HCT116 (cell line): ENCODE results near the gene COL21A1. TPM values are rescaled to one million over a fixed set of nuclear protein-coding genes. Genes with fewer than 3 reads are reported as not detected.

Experiments used
- ATAC-seq: fragments of 200-7000 bp; cut with Tn5 transposase; 2 replicates; pipeline ENCODE4 v1.9.1; 2020; ENCODE audit warnings: mild to moderate bottlenecking, moderate library complexity
- BruUV-seq: library from RNA; stranded (reverse); fragments of 400-500 nt; replicated peaks from 2 replicates; lab custom pipeline; 2021; lab: Mats Ljungman, UMichigan
- CTCF ChIA-PET: fragments of 300-600 bp; sonication (Branson Sonifier 250); formaldehyde crosslinking; loops from one replicate; lab custom pipeline; 2021; ENCODE audit warnings: antibody characterized with exemption; lab: Charles Lee
- POLR2A ChIA-PET: fragments of 300-600, 350-600 bp; sonication (Branson Sonifier 250); formaldehyde crosslinking; loops from one replicate; lab custom pipeline; 2021; ENCODE audit warnings: antibody characterized with exemption; lab: Charles Lee
- RAD21 ChIA-PET, 2 experiments: fragments of 300-600 bp; sonication (Branson Sonifier 250); formaldehyde crosslinking; loops; one replicate each; lab custom pipeline; 2023; ENCODE audit warnings: low total read pairs in 2 of 2; ENCODE audit not compliant: uncharacterized antibody in 2 of 2, unreplicated experiment in 2 of 2, low non-redundant PET in 1 of 2; lab: Charles Lee
- DNase-seq: peaks from one replicate; pipeline ENCODE4 v3.0.0-alpha.2; 2010; ENCODE audit warnings: low read depth, low spot score
- H2AFZ ChIP-seq: fragments of 200-600 bp; shearing (Covaris generic), sonication (generic); 2 replicates; pipeline ENCODE4 v1.6.1; 2017; ENCODE audit warnings: low read depth, mixed run types, mixed read lengths, antibody characterized with exemption, low read length; ENCODE audit not compliant: poor library complexity, severe bottlenecking
- H3K27ac ChIP-seq: 2 replicates; pipeline ENCODE4 v1.5.1; 2012; ENCODE audit warnings: low read depth, low read length
- H3K27me3 ChIP-seq: fragments of 200-600 bp; sonication (generic); 2 replicates; pipeline ENCODE4 v1.6.1; 2016; ENCODE audit warnings: mixed run types, low read length, mixed read lengths; ENCODE audit not compliant: insufficient read depth
- H3K36me3 ChIP-seq, 2 experiments: fragments of 200-500 bp in 1 of 2; fragments of 200-600 bp in 1 of 2; sonication (Bioruptor generic) in 1 of 2; sonication (generic) in 1 of 2; 2 replicates each; pipeline versions ENCODE4 v1.5.1 to v1.6.1; 2014 to 2016; ENCODE audit warnings: low read length in 2 of 2, inconsistent platforms in 1 of 2, mixed read lengths in 1 of 2, mixed run types in 1 of 2; ENCODE audit not compliant: insufficient read depth in 2 of 2, control insufficient read depth in 1 of 2
- H3K4me1 ChIP-seq, 2 experiments: fragments of 200-600 bp in 1 of 2; sonication (generic) in 1 of 2; 2 replicates each; pipeline versions ENCODE4 v1.5.1 to v1.6.1; 2012 to 2017; ENCODE audit warnings: low read length in 2 of 2, inconsistent platforms in 1 of 2, mild to moderate bottlenecking in 1 of 2, mixed read lengths in 1 of 2, mixed run types in 1 of 2, moderate library complexity in 1 of 2; ENCODE audit not compliant: insufficient read depth in 2 of 2, control insufficient read depth in 1 of 2
- H3K4me2 ChIP-seq: fragments of 200-600 bp; sonication (generic); 2 replicates; pipeline ENCODE4 v1.6.1; 2017; ENCODE audit warnings: mixed run types, low read length, mixed read lengths
- H3K4me3 ChIP-seq, 2 experiments: fragments of 200-600 bp in 1 of 2; sonication (generic) in 1 of 2; replicated peaks in 1 of 2; 2 replicates each; pipeline ENCODE4 v1.5.1; 2011 to 2016; ENCODE audit warnings: low read length in 2 of 2, control low read depth in 1 of 2, low read depth in 1 of 2, mild to moderate bottlenecking in 1 of 2, mixed read lengths in 1 of 2, mixed run types in 1 of 2
- H3K79me2 ChIP-seq: fragments of 200-600 bp; sonication (generic); 2 replicates; pipeline ENCODE4 v1.6.1; 2017; ENCODE audit warnings: mild to moderate bottlenecking, mixed run types, low read length, moderate library complexity, mixed read lengths; ENCODE audit not compliant: insufficient read depth
- H3K9ac ChIP-seq: fragments of 200-600 bp; sonication (generic); 2 replicates; pipeline ENCODE4 v1.6.1; 2016; ENCODE audit warnings: low read length, mixed read lengths
- H3K9me2 ChIP-seq: fragments of 200-600 bp; sonication (generic), shearing (Covaris generic); 2 replicates; pipeline ENCODE4 v1.6.1; 2017; ENCODE audit warnings: mixed run types, mild to moderate bottlenecking, moderate library complexity; ENCODE audit not compliant: insufficient read depth
- H3K9me3 ChIP-seq, 2 experiments: fragments of 200-500 bp in 1 of 2; fragments of 200-600 bp in 1 of 2; sonication (Bioruptor generic) in 1 of 2; sonication (generic) in 1 of 2; 2 replicates each; pipeline ENCODE4 v1.6.1; 2014 to 2017; ENCODE audit warnings: low read length in 2 of 2, mixed read lengths in 2 of 2, inconsistent platforms in 1 of 2, low read depth in 1 of 2, mild to moderate bottlenecking in 1 of 2, mixed run types in 1 of 2, moderate library complexity in 1 of 2; ENCODE audit not compliant: control insufficient read depth in 1 of 2, insufficient read depth in 1 of 2
- H4K20me1 ChIP-seq: fragments of 200-600 bp; sonication (generic), shearing (Covaris generic); 2 replicates; pipeline ENCODE4 v1.6.1; 2017; ENCODE audit warnings: mixed run types, mild to moderate bottlenecking, moderate library complexity; ENCODE audit not compliant: insufficient read depth
- ATF3 ChIP-seq: IDR thresholded peaks from 2 replicates; pipeline ENCODE4 v1.6.1; 2012
- CEBPB ChIP-seq: IDR thresholded peaks from 2 replicates; pipeline ENCODE4 v1.6.1; 2012; ENCODE audit warnings: low read depth
- EGR1 ChIP-seq: IDR thresholded peaks from 2 replicates; pipeline ENCODE4 v1.6.1; 2012; ENCODE audit warnings: low read depth
- ELF1 ChIP-seq: IDR thresholded peaks from 2 replicates; pipeline ENCODE4 v1.6.1; 2012; ENCODE audit warnings: low read depth, borderline replicate concordance
- EZH2phosphoT487 ChIP-seq: fragments of 200-600 bp; IDR thresholded peaks from 2 replicates; pipeline ENCODE4 v1.6.1; 2018; ENCODE audit warnings: antibody characterized with exemption, borderline replicate concordance
- FOSL1 ChIP-seq: IDR thresholded peaks from 2 replicates; pipeline ENCODE4 v1.6.1; 2012; ENCODE audit warnings: low read depth
- POLR2A ChIP-seq: IDR thresholded peaks from 2 replicates; pipeline ENCODE4 v1.7.0; 2011; ENCODE audit warnings: borderline replicate concordance; ENCODE audit not compliant: insufficient read depth, insufficient read length; ENCODE audit errors: extremely low read depth
- POLR2AphosphoS5 ChIP-seq: IDR thresholded peaks from 2 replicates; pipeline ENCODE4 v1.6.1; 2011; ENCODE audit warnings: mild to moderate bottlenecking, low read depth, low read length, moderate library complexity
- RAD21 ChIP-seq: IDR thresholded peaks from 2 replicates; pipeline ENCODE4 v1.6.1; 2012; ENCODE audit warnings: low read depth, mild to moderate bottlenecking
- SIN3A ChIP-seq: IDR thresholded peaks from 2 replicates; pipeline ENCODE4 v1.6.1; 2012; ENCODE audit warnings: low read depth
- SRF ChIP-seq: IDR thresholded peaks from 2 replicates; pipeline ENCODE4 v1.6.1; 2012; ENCODE audit warnings: low read depth
- TCF7L2 ChIP-seq: IDR thresholded peaks from 2 replicates; pipeline ENCODE4 v1.7.0; 2011; ENCODE audit warnings: borderline replicate concordance, inconsistent platforms; ENCODE audit not compliant: insufficient read depth, insufficient read length; ENCODE audit errors: extremely low read depth
- YY1 ChIP-seq: IDR thresholded peaks from 2 replicates; pipeline ENCODE4 v1.6.1; 2011; ENCODE audit warnings: low read length, low read depth, moderate library complexity, mild to moderate bottlenecking; ENCODE audit not compliant: insufficient replicate concordance; ENCODE audit errors: extremely low read depth
- ZFX ChIP-seq: fragments of 450-650 bp; IDR thresholded peaks from 2 replicates; pipeline ENCODE4 v1.6.1; 2017
- ZNF274 ChIP-seq: fragments of 200-500 bp; sonication (Bioruptor generic); IDR thresholded peaks from 2 replicates; pipeline ENCODE4 v1.6.1; 2014; ENCODE audit warnings: mild to moderate bottlenecking, low read depth, low read length, inconsistent platforms
- intact Hi-C: fragments of 100-400 bp; cut with micrococcal nuclease; formaldehyde crosslinking; loops from 2 replicates; pipeline ENCODE4 v1.10.0; 2022
- total RNA-seq: library from RNA; stranded (reverse); gene quantifications from one replicate; pipeline ENCODE4 v1.2.1, GENCODE V29; 2021; ENCODE audit not compliant: unreplicated experiment
- TF ChIP-seq, protein P1 (sequence below): IDR thresholded peaks from 2 replicates; pipeline ENCODE4 v1.6.1; 2011; ENCODE audit warnings: mild to moderate bottlenecking, low read length, moderate library complexity; ENCODE audit not compliant: insufficient replicate concordance; ENCODE audit errors: extremely low read depth
- TF ChIP-seq, protein P2 (sequence below): IDR thresholded peaks from 2 replicates; pipeline ENCODE4 v1.6.1; 2012
- TF ChIP-seq, protein P3 (sequence below): IDR thresholded peaks from 2 replicates; pipeline ENCODE4 v1.6.1; 2012; ENCODE audit warnings: low read depth
- TF ChIP-seq, protein P4 (sequence below), 3 experiments: fragments of 200-600 bp in 1 of 3; sonication (generic) in 1 of 3; IDR thresholded peaks in 2 of 3; conservative IDR thresholded peaks in 1 of 3; 2 replicates each; pipeline ENCODE4 v1.5.1; 2012 to 2017; ENCODE audit warnings: low read depth in 2 of 3, low read length in 2 of 3, antibody characterized with exemption in 1 of 3, borderline replicate concordance in 1 of 3, control low read depth in 1 of 3, mild to moderate bottlenecking in 1 of 3, mixed read lengths in 1 of 3, mixed run types in 1 of 3, moderate library complexity in 1 of 3; ENCODE audit not compliant: insufficient read depth in 1 of 3

The COL21A1 gene
- total RNA-seq, 1 experiment from 2014 or later = not detected

- Histone ChIP-seq H3K9me3 (no peaks in the 10 kb centered on the region), H2AFZ (no peak overlapping the region), H4K20me1 (no peaks in the 10 kb centered on the region), H3K4me1 (no peaks in the 10 kb centered on the region), H3K9me2 (0 out of 2 replicates have a peak, but pooled peaks cover 3% of the 10 kb centered on the region), H3K79me2 (no peaks in the 10 kb centered on the region), H3K4me3 (no peak overlapping the region), H3K9ac (no peak overlapping the region), H3K27me3 (no peaks in the 10 kb centered on the region), H3K27ac (no peak overlapping the region), H3K4me2 (no peak overlapping the region), H3K36me3 (no peaks in the 10 kb centered on the region)
- ATAC-seq = no peak
- CTCF ChIA-PET = no interaction called here
- POLR2A ChIA-PET = no interaction called here
- TF ChIP-seq ATF3 = no peak
- no peak for TF ChIP-seq POLR2AphosphoS5
- TF ChIP-seq, protein P1, sequence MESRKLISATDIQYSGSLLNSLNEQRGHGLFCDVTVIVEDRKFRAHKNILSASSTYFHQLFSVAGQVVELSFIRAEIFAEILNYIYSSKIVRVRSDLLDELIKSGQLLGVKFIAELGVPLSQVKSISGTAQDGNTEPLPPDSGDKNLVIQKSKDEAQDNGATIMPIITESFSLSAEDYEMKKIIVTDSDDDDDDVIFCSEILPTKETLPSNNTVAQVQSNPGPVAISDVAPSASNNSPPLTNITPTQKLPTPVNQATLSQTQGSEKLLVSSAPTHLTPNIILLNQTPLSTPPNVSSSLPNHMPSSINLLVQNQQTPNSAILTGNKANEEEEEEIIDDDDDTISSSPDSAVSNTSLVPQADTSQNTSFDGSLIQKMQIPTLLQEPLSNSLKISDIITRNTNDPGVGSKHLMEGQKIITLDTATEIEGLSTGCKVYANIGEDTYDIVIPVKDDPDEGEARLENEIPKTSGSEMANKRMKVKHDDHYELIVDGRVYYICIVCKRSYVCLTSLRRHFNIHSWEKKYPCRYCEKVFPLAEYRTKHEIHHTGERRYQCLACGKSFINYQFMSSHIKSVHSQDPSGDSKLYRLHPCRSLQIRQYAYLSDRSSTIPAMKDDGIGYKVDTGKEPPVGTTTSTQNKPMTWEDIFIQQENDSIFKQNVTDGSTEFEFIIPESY = no peak
- no peak for TF ChIP-seq RAD21
- no peak for TF ChIP-seq EZH2phosphoT487
- TF ChIP-seq TCF7L2 = no peak
- TF ChIP-seq CEBPB = no peak
- no peak for TF ChIP-seq POLR2A
- no peak for TF ChIP-seq SRF
- TF ChIP-seq, protein P2, sequence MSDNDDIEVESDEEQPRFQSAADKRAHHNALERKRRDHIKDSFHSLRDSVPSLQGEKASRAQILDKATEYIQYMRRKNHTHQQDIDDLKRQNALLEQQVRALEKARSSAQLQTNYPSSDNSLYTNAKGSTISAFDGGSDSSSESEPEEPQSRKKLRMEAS = no peak
- TF ChIP-seq ZFX = no peak
- no peak for TF ChIP-seq EGR1
- no peak for TF ChIP-seq FOSL1
- TF ChIP-seq, protein P3, sequence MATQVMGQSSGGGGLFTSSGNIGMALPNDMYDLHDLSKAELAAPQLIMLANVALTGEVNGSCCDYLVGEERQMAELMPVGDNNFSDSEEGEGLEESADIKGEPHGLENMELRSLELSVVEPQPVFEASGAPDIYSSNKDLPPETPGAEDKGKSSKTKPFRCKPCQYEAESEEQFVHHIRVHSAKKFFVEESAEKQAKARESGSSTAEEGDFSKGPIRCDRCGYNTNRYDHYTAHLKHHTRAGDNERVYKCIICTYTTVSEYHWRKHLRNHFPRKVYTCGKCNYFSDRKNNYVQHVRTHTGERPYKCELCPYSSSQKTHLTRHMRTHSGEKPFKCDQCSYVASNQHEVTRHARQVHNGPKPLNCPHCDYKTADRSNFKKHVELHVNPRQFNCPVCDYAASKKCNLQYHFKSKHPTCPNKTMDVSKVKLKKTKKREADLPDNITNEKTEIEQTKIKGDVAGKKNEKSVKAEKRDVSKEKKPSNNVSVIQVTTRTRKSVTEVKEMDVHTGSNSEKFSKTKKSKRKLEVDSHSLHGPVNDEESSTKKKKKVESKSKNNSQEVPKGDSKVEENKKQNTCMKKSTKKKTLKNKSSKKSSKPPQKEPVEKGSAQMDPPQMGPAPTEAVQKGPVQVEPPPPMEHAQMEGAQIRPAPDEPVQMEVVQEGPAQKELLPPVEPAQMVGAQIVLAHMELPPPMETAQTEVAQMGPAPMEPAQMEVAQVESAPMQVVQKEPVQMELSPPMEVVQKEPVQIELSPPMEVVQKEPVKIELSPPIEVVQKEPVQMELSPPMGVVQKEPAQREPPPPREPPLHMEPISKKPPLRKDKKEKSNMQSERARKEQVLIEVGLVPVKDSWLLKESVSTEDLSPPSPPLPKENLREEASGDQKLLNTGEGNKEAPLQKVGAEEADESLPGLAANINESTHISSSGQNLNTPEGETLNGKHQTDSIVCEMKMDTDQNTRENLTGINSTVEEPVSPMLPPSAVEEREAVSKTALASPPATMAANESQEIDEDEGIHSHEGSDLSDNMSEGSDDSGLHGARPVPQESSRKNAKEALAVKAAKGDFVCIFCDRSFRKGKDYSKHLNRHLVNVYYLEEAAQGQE = no peak
- TF ChIP-seq, protein P4, sequence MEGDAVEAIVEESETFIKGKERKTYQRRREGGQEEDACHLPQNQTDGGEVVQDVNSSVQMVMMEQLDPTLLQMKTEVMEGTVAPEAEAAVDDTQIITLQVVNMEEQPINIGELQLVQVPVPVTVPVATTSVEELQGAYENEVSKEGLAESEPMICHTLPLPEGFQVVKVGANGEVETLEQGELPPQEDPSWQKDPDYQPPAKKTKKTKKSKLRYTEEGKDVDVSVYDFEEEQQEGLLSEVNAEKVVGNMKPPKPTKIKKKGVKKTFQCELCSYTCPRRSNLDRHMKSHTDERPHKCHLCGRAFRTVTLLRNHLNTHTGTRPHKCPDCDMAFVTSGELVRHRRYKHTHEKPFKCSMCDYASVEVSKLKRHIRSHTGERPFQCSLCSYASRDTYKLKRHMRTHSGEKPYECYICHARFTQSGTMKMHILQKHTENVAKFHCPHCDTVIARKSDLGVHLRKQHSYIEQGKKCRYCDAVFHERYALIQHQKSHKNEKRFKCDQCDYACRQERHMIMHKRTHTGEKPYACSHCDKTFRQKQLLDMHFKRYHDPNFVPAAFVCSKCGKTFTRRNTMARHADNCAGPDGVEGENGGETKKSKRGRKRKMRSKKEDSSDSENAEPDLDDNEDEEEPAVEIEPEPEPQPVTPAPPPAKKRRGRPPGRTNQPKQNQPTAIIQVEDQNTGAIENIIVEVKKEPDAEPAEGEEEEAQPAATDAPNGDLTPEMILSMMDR (IDR thresholded peaks at IDR 0.05 in 2 of 3, conservative IDR thresholded peaks at IDR 0.05 in 1 of 3; ENCODE audit: borderline replicate concordance in 1 of 3, insufficient read depth in 1 of 3, low read depth in 2 of 3, low read length in 2 of 3) = no peak
- TF ChIP-seq SIN3A = no peak
- no peak for TF ChIP-seq ZNF274
- TF ChIP-seq YY1 = no peak
- TF ChIP-seq ELF1 = no peak
- no TSS peak for BruUV-seq
- DNase-seq = no peak
- intact Hi-C loops = no loop called here
- RAD21 ChIA-PET = no interaction called here
These were observed 220.8 kb downstream of the COL21A1 start for GRCh38 chr6:56026455-56027180.
